Islet of Langerhans (tissue), 1 donor: Measurements from ENCODE around the gene ERVW-1.

Source experiments
- FAIRE-seq: peaks from one replicate; lab custom pipeline; 2011; peaks lifted over from hg19 to GRCh38; lab: Jason Lieb, UNC

Gene ERVW-1

GRCh38 chr7:92425311-92425947 is 52.3 kb downstream of the ERVW-1 start:
- no peak for FAIRE-seq

DNA sequence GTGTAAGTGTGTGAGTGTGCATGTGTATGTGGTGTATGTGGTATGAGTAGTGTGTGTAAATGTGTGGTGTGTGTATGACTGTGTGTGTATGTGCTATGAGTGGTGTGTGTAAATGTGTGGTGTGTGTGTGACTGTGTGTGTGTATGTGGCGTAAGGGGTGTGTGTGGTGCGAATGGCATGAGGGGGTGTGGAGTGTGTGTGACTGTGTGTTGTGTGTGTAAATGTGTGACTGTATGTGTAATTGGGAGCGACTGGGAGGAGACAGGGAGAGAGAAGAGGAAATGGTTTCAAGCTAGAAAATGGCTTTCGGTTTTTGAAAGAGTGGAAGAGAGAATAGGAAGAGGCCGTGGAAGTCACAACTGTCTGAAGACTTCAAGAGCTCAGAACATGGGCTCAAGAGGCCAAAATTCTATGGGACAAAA is 54.0 kb downstream of the ERVW-1 start:
- FAIRE-seq = no peak

- FAIRE-seq = no peak
Measured at GRCh38 chr7:92422926-92423325, 54.8 kb downstream of the ERVW-1 start.

- no peak for FAIRE-seq
Measured at GRCh38 chr7:92421676-92422435, 55.9 kb downstream of the ERVW-1 start.
